ENCODE measurements around the gene COPE.
"Not testable (repeated sequence)": the region's sequence is repeated elsewhere in the genome, so short reads cannot be mapped to it uniquely, and the experiment has no call there.

Gene COPE

GRCh38 chr19:18919086-18919899, at the start of gene COPE, which contains the start of gene DDX49:
TSS of gene COPE (minus strand) at chr19:18919387. CDS start at chr19:18919348, 39 bp downstream.
TSS of gene DDX49 (plus strand) at chr19:18919715. CDS start at chr19:18919742, 27 bp downstream.
- DNase-seq = peak; percentile 99

- peak; percentile 25 for DNase-seq
These were observed 48.4 kb upstream of the COPE start for GRCh38 chr19:18967358-18968146.

GRCh38 chr19:18966307-18966706, 47.1 kb upstream of the COPE start:
- DNase-seq = no peak

GRCh38 chr19:18964121-18964520, 44.9 kb upstream of the COPE start:
- no peak for DNase-seq

- DNase-seq = no peak
These were observed 42.8 kb upstream of the COPE start for GRCh38 chr19:18961767-18962620.

- no peak for DNase-seq
These were observed 41.2 kb upstream of the COPE start for GRCh38 chr19:18960370-18960769.

- DNase-seq = no peak
These were observed 35.9 kb upstream of the COPE start for GRCh38 chr19:18955042-18955441.

GRCh38 chr19:18954094-18954493, 34.9 kb upstream of the COPE start:
- no peak for DNase-seq

- DNase-seq = not testable (repeated sequence)
These were observed 33.3 kb upstream of the COPE start for GRCh38 chr19:18952364-18953003.

GRCh38 chr19:18951721-18952281, 32.6 kb upstream of the COPE start:
- DNase-seq = peak; percentile 23

- DNase-seq = no peak
These were observed 30.7 kb upstream of the COPE start for GRCh38 chr19:18949858-18950257.

- no peak for DNase-seq
These were observed 29.8 kb upstream of the COPE start for GRCh38 chr19:18948976-18949356.

GRCh38 chr19:18948075-18948975, 29.1 kb upstream of the COPE start:
- no peak for DNase-seq

GRCh38 chr19:18946918-18947317, 27.7 kb upstream of the COPE start:
- no peak for DNase-seq

GRCh38 chr19:18946335-18946734, 27.1 kb upstream of the COPE start:
- no peak for DNase-seq

GRCh38 chr19:18945297-18945696, 26.1 kb upstream of the COPE start:
- DNase-seq = no peak

- DNase-seq = no peak
These were observed 24.3 kb upstream of the COPE start for GRCh38 chr19:18943465-18943864.

GRCh38 chr19:18942692-18943091, 23.5 kb upstream of the COPE start:
- no peak for DNase-seq

- no peak for DNase-seq
These were observed 22.6 kb upstream of the COPE start for GRCh38 chr19:18941628-18942354.

All from NCI-H226 (cell line).